Omental fat pad (tissue), 4 donors: Measurements from ENCODE around the gene MEF2B. TPM values are rescaled to one million over a fixed set of nuclear protein-coding genes. Genes with fewer than 3 reads are reported as not detected.

Experiments
- ATAC-seq: fragments of 150-250 bp; one replicate; pipeline ENCODE4 v1.9.1; 2016; ENCODE audit warnings: mild to moderate bottlenecking, moderate library complexity; ENCODE audit not compliant: low FRiP score
- DNase-seq: peaks from one replicate; pipeline ENCODE4 v3.0.0-alpha.2; 2019; ENCODE audit warnings: low spot score
- total RNA-seq, 4 donors: library from RNA; depleted of rRNA; stranded (reverse); fragments of >200 nt; gene quantifications; one replicate each; pipeline ENCODE4 v1.1.0, GENCODE V29; 2016
- TF ChIP-seq, protein P1 (sequence below), 3 donors: fragments of 450-650 bp; IDR thresholded peaks; one replicate each; pipeline ENCODE4 v1.5.1; 2016 to 2017; ENCODE audit warnings: antibody characterized with exemption in 3 of 3, mild to moderate bottlenecking in 3 of 3, moderate library complexity in 2 of 3

MEF2B gene
- total RNA-seq, result under 1 TPM in 1 of 4 donors, not detected in 3; 0.28 TPM

- ATAC-seq (peak; percentile 78), DNase-seq (peak; percentile 51)
Measured at GRCh38 chr19:19170053-19170872, at the start of gene MEF2B. Gene MEF2B (minus strand): TSS chr19:19170263. CDS start chr19:19150735, 19,528 bp downstream.

GRCh38 chr19:19218911-19219310, 48.8 kb upstream of the MEF2B start:
- no peak for ATAC-seq

More at GRCh38 chr19:19170053-19170872, at the start of gene MEF2B:
- TF ChIP-seq, protein P1, sequence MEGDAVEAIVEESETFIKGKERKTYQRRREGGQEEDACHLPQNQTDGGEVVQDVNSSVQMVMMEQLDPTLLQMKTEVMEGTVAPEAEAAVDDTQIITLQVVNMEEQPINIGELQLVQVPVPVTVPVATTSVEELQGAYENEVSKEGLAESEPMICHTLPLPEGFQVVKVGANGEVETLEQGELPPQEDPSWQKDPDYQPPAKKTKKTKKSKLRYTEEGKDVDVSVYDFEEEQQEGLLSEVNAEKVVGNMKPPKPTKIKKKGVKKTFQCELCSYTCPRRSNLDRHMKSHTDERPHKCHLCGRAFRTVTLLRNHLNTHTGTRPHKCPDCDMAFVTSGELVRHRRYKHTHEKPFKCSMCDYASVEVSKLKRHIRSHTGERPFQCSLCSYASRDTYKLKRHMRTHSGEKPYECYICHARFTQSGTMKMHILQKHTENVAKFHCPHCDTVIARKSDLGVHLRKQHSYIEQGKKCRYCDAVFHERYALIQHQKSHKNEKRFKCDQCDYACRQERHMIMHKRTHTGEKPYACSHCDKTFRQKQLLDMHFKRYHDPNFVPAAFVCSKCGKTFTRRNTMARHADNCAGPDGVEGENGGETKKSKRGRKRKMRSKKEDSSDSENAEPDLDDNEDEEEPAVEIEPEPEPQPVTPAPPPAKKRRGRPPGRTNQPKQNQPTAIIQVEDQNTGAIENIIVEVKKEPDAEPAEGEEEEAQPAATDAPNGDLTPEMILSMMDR (IDR thresholded peaks at IDR 0.05), result no peak

GRCh38 chr19:19217099-19217498, 47.0 kb upstream of the MEF2B start:
- TF ChIP-seq, protein P1 (IDR thresholded peaks at IDR 0.05), result no peak
- DNase-seq (no peak), ATAC-seq (no peak)

More at GRCh38 chr19:19218911-19219310, 48.8 kb upstream of the MEF2B start:
- TF ChIP-seq, protein P1 (IDR thresholded peaks at IDR 0.05), result no peak
- no peak for DNase-seq

GRCh38 chr19:19215792-19216191, 45.7 kb upstream of the MEF2B start:
- no peak for ATAC-seq

GRCh38 chr19:19214892-19215291, 44.8 kb upstream of the MEF2B start:
- DNase-seq (no peak), ATAC-seq (no peak)
- TF ChIP-seq, protein P1 (IDR thresholded peaks at IDR 0.05), result no peak

More at GRCh38 chr19:19215792-19216191, 45.7 kb upstream of the MEF2B start:
- DNase-seq, result no peak
- TF ChIP-seq, protein P1 (IDR thresholded peaks at IDR 0.05), result no peak

GRCh38 chr19:19214159-19214490, 44.1 kb upstream of the MEF2B start:
- TF ChIP-seq, protein P1 (IDR thresholded peaks at IDR 0.05), result no peak
- ATAC-seq (no peak), DNase-seq (no peak)
